ENCODE data around the gene SLC39A9. TPM values are rescaled to one million over a fixed set of nuclear protein-coding genes. Genes with fewer than 3 reads are reported as not detected.

SLC39A9 gene
- total and polyA plus RNA-seq, 8 donors = 12.1 to 121 (median 19.6) TPM

GRCh38 chr14:69351385-69351784 lies 47.1 kb upstream of the SLC39A9 start:
- 65 to 72% (median 67%) methylated on average over 3 of the region's 3 CpGs for WGBS, 5 donors
- TF ChIP-seq POLR2AphosphoS5 (IDR thresholded peaks at IDR 0.05) (no peak), POLR2A (IDR thresholded peaks at IDR 0.05) (no peak), CTCF (IDR thresholded peaks at IDR 0.05) (no peak), EP300 (IDR thresholded peaks at IDR 0.05) (no peak)
- Histone ChIP-seq H3K4me3 (no peak overlapping the region), H3K27me3 (peaks cover 0 to 12% (median 0%) of the 10 kb centered on the region in 3 donors), H3K36me3 (no peaks in the 10 kb centered on the region), H3K9me3 (no peaks in the 10 kb centered on the region), H3K27ac (no peak overlapping the region), H3K4me1 (peaks cover 0 to 22% (median 7%) of the 10 kb centered on the region in 4 donors)
- no peak for DNase-seq
- intact Hi-C loops (cut with DNase I; ENCODE audit: low total_unique reads) = no loop called here

- Histone ChIP-seq H3K36me3 (no peaks in the 10 kb centered on the region), H3K27ac (no peak overlapping the region), H3K4me3 (no peak overlapping the region), H3K9me3 (no peaks in the 10 kb centered on the region), H3K27me3 (peaks cover 0 to 12% (median 0%) of the 10 kb centered on the region in 3 donors), H3K4me1 (peaks cover 0 to 18% (median 7%) of the 10 kb centered on the region in 4 donors)
- 81 to 98% (median 86%) methylated on average over 4 to 5 of the region's 5 CpGs for WGBS, 5 donors
- intact Hi-C loops (cut with DNase I; ENCODE audit: low total_unique reads) = no loop called here
- DNase-seq = no peak
- no peak for TF ChIP-seq POLR2AphosphoS5 (IDR thresholded peaks at IDR 0.05)
- no peak for TF ChIP-seq CTCF (IDR thresholded peaks at IDR 0.05)
- no peak for TF ChIP-seq EP300 (IDR thresholded peaks at IDR 0.05)
- TF ChIP-seq POLR2A (IDR thresholded peaks at IDR 0.05) = no peak
These were observed 46.6 kb upstream of the SLC39A9 start for GRCh38 chr14:69351911-69352310.

GRCh38 chr14:69353168-69353567 lies 45.3 kb upstream of the SLC39A9 start:
- no peak overlapping the region for H3K27ac ChIP-seq
- H3K4me3 ChIP-seq = no peak overlapping the region
- peaks cover 0 to 18% (median 7%) of the 10 kb centered on the region in 4 donors for H3K4me1 ChIP-seq
- no peaks in the 10 kb centered on the region for H3K9me3 ChIP-seq
- DNase-seq = no peak
- WGBS, 5 donors = 83 to 98% (median 95%) methylated on average over 3 of the region's 3 CpGs
- TF ChIP-seq POLR2A (IDR thresholded peaks at IDR 0.05) (no peak), POLR2AphosphoS5 (IDR thresholded peaks at IDR 0.05) (no peak), CTCF (IDR thresholded peaks at IDR 0.05) (no peak), EP300 (IDR thresholded peaks at IDR 0.05) (no peak)
- intact Hi-C loops (cut with DNase I; ENCODE audit: low total_unique reads) = no loop called here
- no peaks in the 10 kb centered on the region for H3K36me3 ChIP-seq
- peaks cover 0 to 12% (median 0%) of the 10 kb centered on the region in 3 donors for H3K27me3 ChIP-seq

GRCh38 chr14:69354383-69355153 lies 43.9 kb upstream of the SLC39A9 start:
- intact Hi-C loops (cut with DNase I; ENCODE audit: low total_unique reads) = no loop called here
- WGBS, 5 donors = 57 to 77% (median 61%) methylated on average over 9 to 11 of the region's 11 CpGs
- H3K27me3 ChIP-seq = peaks cover 0 to under 1% (median 0%) of the 10 kb centered on the region in 3 donors
- H3K36me3 ChIP-seq = no peaks in the 10 kb centered on the region
- no peak for TF ChIP-seq EP300 (IDR thresholded peaks at IDR 0.05)
- no peak for TF ChIP-seq CTCF (IDR thresholded peaks at IDR 0.05)
- TF ChIP-seq POLR2AphosphoS5 (IDR thresholded peaks at IDR 0.05) = no peak
- no peak for TF ChIP-seq POLR2A (IDR thresholded peaks at IDR 0.05)
- peak; percentile 44 to 49 for DNase-seq
- H3K27ac ChIP-seq = peak overlapping the region in 2 of 5 donors; percentile 12 to 71
- H3K9me3 ChIP-seq = no peaks in the 10 kb centered on the region
- peaks cover 0 to 18% (median 7%) of the 10 kb centered on the region in 4 donors for H3K4me1 ChIP-seq
- H3K4me3 ChIP-seq = no peak overlapping the region

Measured in stomach (tissue), 9 donors.